HFFc6 (cell line): ENCODE results near the gene MFSD12. TPM values are rescaled to one million over a fixed set of nuclear protein-coding genes. Genes with fewer than 3 reads are reported as not detected.

Experiments
- DNase-seq: peaks from one replicate; pipeline ENCODE4 v3.0.0-alpha.2; 2018
- H3K27ac Mint-ChIP-seq: 2 replicates; pipeline ENCODE4 v1.8.0; 2020; ENCODE audit warnings: mild to moderate bottlenecking, mixed read lengths
- H3K27me3 Mint-ChIP-seq: 2 replicates; pipeline ENCODE4 v1.8.0; 2021; ENCODE audit warnings: mild to moderate bottlenecking, moderate library complexity, mixed read lengths; ENCODE audit not compliant: insufficient read depth
- H3K36me3 Mint-ChIP-seq: 2 replicates; pipeline ENCODE4 v1.8.0; 2021; ENCODE audit warnings: low read depth, mixed read lengths
- H3K4me1 Mint-ChIP-seq: 2 replicates; pipeline ENCODE4 v1.8.0; 2020; ENCODE audit warnings: low read depth, mixed read lengths
- H3K4me3 Mint-ChIP-seq: 2 replicates; pipeline ENCODE4 v1.8.0; 2020; ENCODE audit warnings: mild to moderate bottlenecking, moderate library complexity, mixed read lengths
- H3K9me3 Mint-ChIP-seq: 2 replicates; pipeline ENCODE4 v1.8.0; 2020; ENCODE audit warnings: mild to moderate bottlenecking, mixed read lengths
- total RNA-seq, 6 experiments: library from RNA; stranded (reverse); fragmentation: NEBNext Ultra II Directional; extraction: Animal tissue kit (Norgen Biotek cat#: 25700); gene quantifications; 2 replicates in 1 of 6; 3 replicates in 5 of 6; pipeline ENCODE4 v1.2.3, GENCODE V29; 2021
- TF ChIP-seq, protein P1 (sequence below): fragments of 200-600 bp; sonication (generic); IDR thresholded peaks from 2 replicates; pipeline ENCODE4 v1.5.0; 2021; ENCODE audit warnings: antibody characterized with exemption, mild to moderate bottlenecking

MFSD12 gene
- total RNA-seq, 6 experiments from 2014 or later, result 75.1 to 101 (median 79.6) TPM

DNA sequence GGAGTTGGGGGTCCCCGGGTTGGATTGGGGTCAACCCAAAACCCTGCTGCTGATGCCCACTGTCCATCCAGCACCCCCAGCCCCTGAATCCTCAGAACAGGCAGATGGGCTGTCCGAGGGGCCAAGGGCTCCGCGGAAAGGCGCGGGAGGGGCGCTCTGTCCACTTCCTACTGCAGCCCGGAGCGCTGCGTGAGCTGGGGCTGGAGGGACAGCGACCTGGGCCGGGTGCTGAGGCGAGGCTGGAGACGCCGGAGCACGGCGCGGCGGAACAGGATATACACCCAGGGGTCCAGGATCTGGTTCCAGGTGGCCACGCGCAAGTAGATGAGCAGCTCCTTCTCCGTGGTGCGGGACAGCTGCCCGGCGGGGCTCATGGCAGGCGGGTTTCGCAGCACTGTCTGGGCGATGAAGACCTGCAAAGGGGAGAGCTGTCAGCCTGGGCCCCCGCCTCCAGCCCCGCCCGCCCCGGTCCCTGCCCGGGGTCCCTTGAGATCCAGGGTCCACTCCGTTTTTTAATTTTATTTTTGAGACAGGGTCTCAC lies 38.2 kb upstream of the MFSD12 start:
- Mint-ChIP-seq H3K4me3 (no peak overlapping the region), H3K27ac (no peak overlapping the region), H3K27me3 (peaks cover 8% of the 10 kb centered on the region), H3K9me3 (peaks cover 5% of the 10 kb centered on the region; the same call in 1 of the 2 replicates), H3K36me3 (no peaks in the 10 kb centered on the region; the same call in 1 of the 2 replicates), H3K4me1 (no peaks in the 10 kb centered on the region)
- TF ChIP-seq, protein P1, sequence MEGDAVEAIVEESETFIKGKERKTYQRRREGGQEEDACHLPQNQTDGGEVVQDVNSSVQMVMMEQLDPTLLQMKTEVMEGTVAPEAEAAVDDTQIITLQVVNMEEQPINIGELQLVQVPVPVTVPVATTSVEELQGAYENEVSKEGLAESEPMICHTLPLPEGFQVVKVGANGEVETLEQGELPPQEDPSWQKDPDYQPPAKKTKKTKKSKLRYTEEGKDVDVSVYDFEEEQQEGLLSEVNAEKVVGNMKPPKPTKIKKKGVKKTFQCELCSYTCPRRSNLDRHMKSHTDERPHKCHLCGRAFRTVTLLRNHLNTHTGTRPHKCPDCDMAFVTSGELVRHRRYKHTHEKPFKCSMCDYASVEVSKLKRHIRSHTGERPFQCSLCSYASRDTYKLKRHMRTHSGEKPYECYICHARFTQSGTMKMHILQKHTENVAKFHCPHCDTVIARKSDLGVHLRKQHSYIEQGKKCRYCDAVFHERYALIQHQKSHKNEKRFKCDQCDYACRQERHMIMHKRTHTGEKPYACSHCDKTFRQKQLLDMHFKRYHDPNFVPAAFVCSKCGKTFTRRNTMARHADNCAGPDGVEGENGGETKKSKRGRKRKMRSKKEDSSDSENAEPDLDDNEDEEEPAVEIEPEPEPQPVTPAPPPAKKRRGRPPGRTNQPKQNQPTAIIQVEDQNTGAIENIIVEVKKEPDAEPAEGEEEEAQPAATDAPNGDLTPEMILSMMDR, result no peak
- no peak for DNase-seq

- no peak for DNase-seq
- no peak overlapping the region for H3K4me3 Mint-ChIP-seq
- peaks cover 12% of the 10 kb centered on the region for H3K27me3 Mint-ChIP-seq
- H3K9me3 Mint-ChIP-seq, result peaks cover 5% of the 10 kb centered on the region; the same call in 1 of the 2 replicates
- TF ChIP-seq, protein P1, result 0 out of 2 replicates have a peak, but pooled peaks have one; percentile 12
- no peak overlapping the region for H3K27ac Mint-ChIP-seq
- H3K36me3 Mint-ChIP-seq, result no peaks in the 10 kb centered on the region; the same call in 1 of the 2 replicates
- no peaks in the 10 kb centered on the region for H3K4me1 Mint-ChIP-seq
These were observed 35.8 kb upstream of the MFSD12 start for GRCh38 chr19:3593156-3593555.

GRCh38 chr19:3591876-3592613 lies 34.7 kb upstream of the MFSD12 start:
- DNase-seq, result no peak
- H3K9me3 Mint-ChIP-seq, result peaks cover 5% of the 10 kb centered on the region; the same call in 1 of the 2 replicates
- no peaks in the 10 kb centered on the region; the same call in 1 of the 2 replicates for H3K36me3 Mint-ChIP-seq
- no peak overlapping the region for H3K4me3 Mint-ChIP-seq
- TF ChIP-seq, protein P1, result no peak
- H3K27ac Mint-ChIP-seq, result no peak overlapping the region
- H3K27me3 Mint-ChIP-seq, result peaks cover 12% of the 10 kb centered on the region
- H3K4me1 Mint-ChIP-seq, result no peaks in the 10 kb centered on the region

GRCh38 chr19:3590991-3591659 lies 33.7 kb upstream of the MFSD12 start:
- TF ChIP-seq, protein P1, result no peak
- Mint-ChIP-seq H3K27ac (no peak overlapping the region), H3K9me3 (peaks cover 5% of the 10 kb centered on the region; the same call in 1 of the 2 replicates), H3K27me3 (peaks cover 12% of the 10 kb centered on the region), H3K36me3 (no peaks in the 10 kb centered on the region; the same call in 1 of the 2 replicates), H3K4me1 (no peaks in the 10 kb centered on the region), H3K4me3 (no peak overlapping the region)
- DNase-seq, result no peak

DNA sequence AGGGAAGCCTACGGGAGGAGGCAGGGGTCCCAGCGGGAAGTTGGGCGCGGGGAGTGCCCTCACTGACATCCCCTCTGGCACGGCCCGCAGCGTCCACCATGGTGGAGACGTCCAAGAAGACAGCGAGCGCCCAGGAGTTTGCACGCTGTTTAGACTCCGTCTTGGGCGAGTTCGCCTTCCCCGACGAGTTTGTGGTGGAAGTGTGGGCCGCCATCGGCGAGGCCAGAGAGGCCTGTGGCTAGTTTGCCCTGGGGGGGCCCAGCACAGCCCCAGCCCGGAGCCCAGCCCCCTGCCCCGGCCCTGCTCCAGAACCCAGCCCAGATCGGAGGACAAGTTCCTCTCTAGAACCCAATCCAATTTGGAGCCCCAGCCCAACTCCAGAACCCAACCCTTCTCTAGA lies 32.6 kb upstream of the MFSD12 start:
- Mint-ChIP-seq H3K27me3 (peaks cover 12% of the 10 kb centered on the region), H3K4me3 (no peak overlapping the region), H3K27ac (no peak overlapping the region)

More for the DNA sequence above, 32.6 kb upstream of the MFSD12 start:
- DNase-seq, result no peak
- H3K36me3 Mint-ChIP-seq, result no peaks in the 10 kb centered on the region; the same call in 1 of the 2 replicates
- no peaks in the 10 kb centered on the region for H3K4me1 Mint-ChIP-seq
- TF ChIP-seq, protein P1, result no peak
- peaks cover 5% of the 10 kb centered on the region; the same call in 1 of the 2 replicates for H3K9me3 Mint-ChIP-seq
